PC-3 (cell line): ENCODE data around the gene SRGAP1.

ENCODE experiments used
- EZH2 ChIP-seq: fragments of 300-600 bp; sonication (generic); IDR thresholded peaks from one replicate; pipeline ENCODE4 v1.6.1; 2017; ENCODE audit warnings: antibody characterized with exemption, mild to moderate bottlenecking, low read length; ENCODE audit not compliant: unreplicated experiment
- EZH2phosphoT487 ChIP-seq: fragments of 300-600 bp; sonication (generic); IDR thresholded peaks from 2 replicates; pipeline ENCODE4 v1.6.1; 2018; ENCODE audit warnings: mild to moderate bottlenecking, antibody characterized with exemption, low read length, borderline replicate concordance
- TF ChIP-seq, protein P1 (sequence below): fragments of 300-600 bp; sonication (generic); conservative IDR thresholded peaks from 2 replicates; pipeline ENCODE4 v1.5.1; 2017; ENCODE audit warnings: antibody characterized with exemption, low read depth, mild to moderate bottlenecking, low read length

DNA sequence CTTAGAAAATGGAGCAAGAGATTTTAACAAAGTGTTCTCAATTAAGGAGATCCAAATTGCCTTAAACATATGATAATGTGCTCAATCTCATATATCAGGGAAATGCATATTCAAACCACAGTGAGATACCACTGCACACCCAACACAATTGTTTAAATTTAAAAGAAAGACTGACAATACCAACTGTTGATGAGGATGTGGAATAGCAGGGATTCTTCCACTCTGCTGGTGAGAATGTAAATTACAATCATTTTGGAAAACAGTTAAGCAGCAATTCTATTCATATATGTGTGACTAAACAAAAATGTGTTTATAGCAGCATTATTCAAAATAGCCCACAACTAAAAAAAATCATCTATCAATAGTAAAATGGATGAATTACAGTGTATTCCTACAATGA is 233.4 kb downstream of the SRGAP1 start:
- TF ChIP-seq, protein P1, sequence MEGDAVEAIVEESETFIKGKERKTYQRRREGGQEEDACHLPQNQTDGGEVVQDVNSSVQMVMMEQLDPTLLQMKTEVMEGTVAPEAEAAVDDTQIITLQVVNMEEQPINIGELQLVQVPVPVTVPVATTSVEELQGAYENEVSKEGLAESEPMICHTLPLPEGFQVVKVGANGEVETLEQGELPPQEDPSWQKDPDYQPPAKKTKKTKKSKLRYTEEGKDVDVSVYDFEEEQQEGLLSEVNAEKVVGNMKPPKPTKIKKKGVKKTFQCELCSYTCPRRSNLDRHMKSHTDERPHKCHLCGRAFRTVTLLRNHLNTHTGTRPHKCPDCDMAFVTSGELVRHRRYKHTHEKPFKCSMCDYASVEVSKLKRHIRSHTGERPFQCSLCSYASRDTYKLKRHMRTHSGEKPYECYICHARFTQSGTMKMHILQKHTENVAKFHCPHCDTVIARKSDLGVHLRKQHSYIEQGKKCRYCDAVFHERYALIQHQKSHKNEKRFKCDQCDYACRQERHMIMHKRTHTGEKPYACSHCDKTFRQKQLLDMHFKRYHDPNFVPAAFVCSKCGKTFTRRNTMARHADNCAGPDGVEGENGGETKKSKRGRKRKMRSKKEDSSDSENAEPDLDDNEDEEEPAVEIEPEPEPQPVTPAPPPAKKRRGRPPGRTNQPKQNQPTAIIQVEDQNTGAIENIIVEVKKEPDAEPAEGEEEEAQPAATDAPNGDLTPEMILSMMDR, result peak; percentile 67
- TF ChIP-seq EZH2phosphoT487 (no peak), EZH2 (no peak)
